Astrocyte (in vitro differentiated cells and primary cell): Measurements from ENCODE around the gene KRTAP5-1. TPM values are rescaled to one million over a fixed set of nuclear protein-coding genes. Genes with fewer than 3 reads are reported as not detected.
"Not testable (repeated sequence)": the region's sequence is repeated elsewhere in the genome, so short reads cannot be mapped to it uniquely, and the experiment has no call there.

Experiments used
- DNase-seq: peaks from one replicate; pipeline ENCODE4 v3.0.0-alpha.2; 2010; ENCODE audit warnings: low read depth
- FAIRE-seq: peaks from 2 replicates; lab custom pipeline; 2011; peaks lifted over from hg19 to GRCh38; lab: Jason Lieb, UNC
- H2AFZ ChIP-seq: 2 replicates; pipeline ENCODE4 v1.6.0; 2012; ENCODE audit warnings: low read depth, low read length, inconsistent platforms
- H3K27ac ChIP-seq: 2 replicates; pipeline ENCODE4 v1.5.1; 2011; ENCODE audit warnings: low read depth, low read length, inconsistent platforms
- H3K27me3 ChIP-seq: 2 replicates; pipeline ENCODE4 v1.6.0; 2011; ENCODE audit warnings: low read length, inconsistent platforms; ENCODE audit not compliant: insufficient read depth
- H3K36me3 ChIP-seq: 2 replicates; pipeline ENCODE4 v1.5.1; 2011; ENCODE audit warnings: low read length, inconsistent platforms; ENCODE audit not compliant: insufficient read depth
- H3K4me1 ChIP-seq: 2 replicates; pipeline ENCODE4 v1.5.1; 2011; ENCODE audit warnings: low read length, inconsistent platforms; ENCODE audit not compliant: insufficient read depth
- H3K4me2 ChIP-seq: 2 replicates; pipeline ENCODE4 v1.6.0; 2012; ENCODE audit warnings: low read length, inconsistent platforms
- H3K4me3 ChIP-seq: 2 replicates; pipeline ENCODE4 v1.5.1; 2011; ENCODE audit warnings: low read depth, mild to moderate bottlenecking, low read length, inconsistent platforms; ENCODE audit not compliant: insufficient read depth
- H3K79me2 ChIP-seq: 2 replicates; pipeline ENCODE4 v1.6.0; 2012; ENCODE audit warnings: mild to moderate bottlenecking, low read length, inconsistent platforms; ENCODE audit not compliant: insufficient read depth
- H3K9ac ChIP-seq: 2 replicates; pipeline ENCODE4 v1.6.0; 2012; ENCODE audit warnings: mild to moderate bottlenecking, low read length, inconsistent platforms
- H3K9me3 ChIP-seq: 2 replicates; pipeline ENCODE4 v1.5.1; 2012; ENCODE audit warnings: low read depth, mild to moderate bottlenecking, low read length, inconsistent platforms; ENCODE audit not compliant: insufficient read depth
- H4K20me1 ChIP-seq: 2 replicates; pipeline ENCODE4 v1.6.0; 2012; ENCODE audit warnings: low read length, inconsistent platforms; ENCODE audit not compliant: insufficient read depth
- H3K27ac Mint-ChIP-seq: one replicate; pipeline ENCODE4 v1.8.0; 2021; ENCODE audit warnings: mild to moderate bottlenecking, mixed read lengths; ENCODE audit not compliant: unreplicated experiment
- H3K27me3 Mint-ChIP-seq: one replicate; pipeline ENCODE4 v1.8.0; 2021; ENCODE audit warnings: low read depth, mixed read lengths; ENCODE audit not compliant: unreplicated experiment
- H3K36me3 Mint-ChIP-seq: one replicate; pipeline ENCODE4 v1.8.0; 2021; ENCODE audit warnings: low read depth, mixed read lengths; ENCODE audit not compliant: unreplicated experiment
- H3K4me1 Mint-ChIP-seq: one replicate; pipeline ENCODE4 v1.8.0; 2021; ENCODE audit warnings: low read depth, mixed read lengths; ENCODE audit not compliant: unreplicated experiment
- H3K4me3 Mint-ChIP-seq: one replicate; pipeline ENCODE4 v1.8.0; 2021; ENCODE audit warnings: mild to moderate bottlenecking, moderate library complexity, mixed read lengths; ENCODE audit not compliant: unreplicated experiment
- H3K9me3 Mint-ChIP-seq: one replicate; pipeline ENCODE4 v1.8.0; 2021; ENCODE audit warnings: mild to moderate bottlenecking, mixed read lengths; ENCODE audit not compliant: unreplicated experiment
- CTCF ChIP-seq: IDR thresholded peaks from 2 replicates; pipeline ENCODE4 v1.5.1; 2011; ENCODE audit warnings: low read depth, mild to moderate bottlenecking, inconsistent platforms, low read length, moderate library complexity; ENCODE audit not compliant: insufficient read depth
- EZH2 ChIP-seq: IDR thresholded peaks from 2 replicates; pipeline ENCODE4 v1.6.1; 2012; ENCODE audit warnings: mild to moderate bottlenecking, low read length, inconsistent platforms; ENCODE audit not compliant: insufficient read depth
- total RNA-seq: library from RNA; stranded (reverse); gene quantifications from 2 replicates; pipeline ENCODE4 v1.2.1, GENCODE V29; 2021

Gene KRTAP5-1
- total RNA-seq, 1 donor from 2014 or later: not detected

- no peak for FAIRE-seq
- Mint-ChIP-seq H3K9me3 (peaks cover 7% of the 10 kb centered on the region), H3K27me3 (peaks cover 28% of the 10 kb centered on the region), H3K27ac (no peak within 1 kb of the TSS), H3K4me1 (peaks cover 7% of the 10 kb centered on the region), H3K36me3 (no peaks in the 10 kb centered on the region), H3K4me3 (no peak within 1 kb of the TSS)
- no peaks in the 10 kb centered on the region for H3K9me3 ChIP-seq
- no peak within 1 kb of the TSS for H3K4me2 ChIP-seq
- DNase-seq: no peak
- H3K9ac ChIP-seq: no peak within 1 kb of the TSS
- no peak within 1 kb of the TSS for H2AFZ ChIP-seq
- no peaks in the 10 kb centered on the region for H3K36me3 ChIP-seq
- H3K79me2 ChIP-seq: no peaks in the 10 kb centered on the region
- no peak within 1 kb of the TSS for H3K27ac ChIP-seq
- no peak within 1 kb of the TSS for H3K4me3 ChIP-seq
- no peaks in the 10 kb centered on the region for H3K4me1 ChIP-seq
- H4K20me1 ChIP-seq: no peaks in the 10 kb centered on the region
- peaks cover 18% of the 10 kb centered on the region for H3K27me3 ChIP-seq
- TF ChIP-seq EZH2 (no peak), CTCF (no peak)
These were observed 23.3 kb upstream of the KRTAP5-1 start, which contains the start of gene KRTAP5-3 for GRCh38 chr11:1608363-1608762. TSS of gene KRTAP5-3 (minus strand) at chr11:1608463. CDS start at chr11:1608385, 78 bp downstream.

- not testable (repeated sequence) for FAIRE-seq, H2AFZ ChIP-seq, H3K4me3 ChIP-seq, H3K9ac ChIP-seq, H3K4me1 ChIP-seq, H3K9me3 ChIP-seq, H4K20me1 ChIP-seq, H3K36me3 Mint-ChIP-seq, H3K36me3 ChIP-seq, H3K27ac Mint-ChIP-seq, H3K4me2 ChIP-seq, DNase-seq, H3K27ac ChIP-seq, H3K4me1 Mint-ChIP-seq, H3K9me3 Mint-ChIP-seq, H3K79me2 ChIP-seq, H3K4me3 Mint-ChIP-seq
- peaks cover 32% of the 10 kb centered on the region for H3K27me3 Mint-ChIP-seq
- H3K27me3 ChIP-seq: peaks cover 22% of the 10 kb centered on the region
These were observed 22.8 kb upstream of the KRTAP5-1 start for GRCh38 chr11:1607901-1608300.

GRCh38 chr11:1607156-1607845, 22.2 kb upstream of the KRTAP5-1 start:
- H3K36me3 ChIP-seq, DNase-seq, H2AFZ ChIP-seq, H3K4me1 Mint-ChIP-seq, FAIRE-seq, H4K20me1 ChIP-seq, H3K9me3 Mint-ChIP-seq, H3K9me3 ChIP-seq, H3K4me1 ChIP-seq, H3K36me3 Mint-ChIP-seq, H3K4me3 Mint-ChIP-seq, H3K27ac ChIP-seq, H3K79me2 ChIP-seq, H3K9ac ChIP-seq, H3K4me3 ChIP-seq, H3K4me2 ChIP-seq: not testable (repeated sequence)
- Mint-ChIP-seq H3K27ac (peak overlapping the region; percentile 80), H3K27me3 (peaks cover 34% of the 10 kb centered on the region)
- H3K27me3 ChIP-seq: peaks cover 25% of the 10 kb centered on the region

GRCh38 chr11:1605923-1606322, 20.8 kb upstream of the KRTAP5-1 start:
- H3K27me3 ChIP-seq: peaks cover 24% of the 10 kb centered on the region
- H2AFZ ChIP-seq, H3K4me3 Mint-ChIP-seq, H3K79me2 ChIP-seq, H3K27ac Mint-ChIP-seq, H3K9me3 ChIP-seq, H3K36me3 Mint-ChIP-seq, FAIRE-seq, H3K36me3 ChIP-seq, H3K9ac ChIP-seq, H3K9me3 Mint-ChIP-seq, H3K4me3 ChIP-seq, H3K4me1 Mint-ChIP-seq, H3K27ac ChIP-seq, H4K20me1 ChIP-seq, H3K4me1 ChIP-seq, DNase-seq, H3K4me2 ChIP-seq: not testable (repeated sequence)
- H3K27me3 Mint-ChIP-seq: peaks cover 35% of the 10 kb centered on the region
